ENCODE data around the gene CHURC1. TPM values are rescaled to one million over a fixed set of nuclear protein-coding genes. Genes with fewer than 3 reads are reported as not detected.

The CHURC1 gene
- total and polyA plus RNA-seq, 4 donors: 18.8 to 174 (median 34.6) TPM

GRCh38 chr14:64948612-64949210 is 34.5 kb downstream of the CHURC1 start:
- Histone ChIP-seq H3K36me3 (ENCODE audit: control insufficient read depth in 4 of 4, insufficient read depth in 3 of 4, low read depth in 1 of 4, low read length in 3 of 4) (peaks cover 0 to under 1% (median 0%) of the 10 kb centered on the region in 4 donors), H3K27me3 (ENCODE audit: control insufficient read depth in 4 of 4, insufficient read depth in 4 of 4, low read length in 3 of 4) (no peaks in the 10 kb centered on the region), H3K9me3 (ENCODE audit: control insufficient read depth in 4 of 4, low read length in 3 of 4) (no peaks in the 10 kb centered on the region), H3K4me1 (ENCODE audit: control insufficient read depth in 4 of 4, insufficient read depth in 4 of 4, low read length in 3 of 4) (peaks cover 18 to 32% (median 26%) of the 10 kb centered on the region in 4 donors), H3K27ac (ENCODE audit: low read depth in 1 of 2, low read length in 2 of 2) (peak overlapping the region; percentile 24 to 48), H3K9ac (ENCODE audit: low read depth in 1 of 2, low read length in 2 of 2) (no peak overlapping the region), H3K4me3 (ENCODE audit: low read depth in 1 of 3, low read length in 3 of 3) (no peak overlapping the region)
- TF ChIP-seq JUND (IDR thresholded peaks at IDR 0.05): no peak
- TF ChIP-seq TAF1 (conservative IDR thresholded peaks at IDR 0.05): peak; percentile 15
- 63% methylated on average over 8 of the region's 8 CpGs for WGBS
- DNase-seq (ENCODE audit: low spot score): no peak

- no peak overlapping the region for H3K9ac ChIP-seq (ENCODE audit: low read depth in 1 of 2, low read length in 2 of 2)
- H3K27me3 ChIP-seq (ENCODE audit: control insufficient read depth in 4 of 4, insufficient read depth in 4 of 4, low read length in 3 of 4): no peaks in the 10 kb centered on the region
- TF ChIP-seq RAD21 (IDR thresholded peaks at IDR 0.05): no peak
- TF ChIP-seq GABPA (IDR thresholded peaks at IDR 0.05 in 1 of 2, conservative IDR thresholded peaks at IDR 0.05 in 1 of 2): no peak
- TF ChIP-seq ZBTB33 (IDR thresholded peaks at IDR 0.05): no peak
- TF ChIP-seq JUND (IDR thresholded peaks at IDR 0.05): no peak
- no peak for TF ChIP-seq YY1 (IDR thresholded peaks at IDR 0.05)
- no peak for TF ChIP-seq MAX (IDR thresholded peaks at IDR 0.05)
- no peak for TF ChIP-seq EGR1 (IDR thresholded peaks at IDR 0.05; ENCODE audit: low read depth in 2 of 2)
- no peak for TF ChIP-seq TAF1 (conservative IDR thresholded peaks at IDR 0.05)
- no peak for TF ChIP-seq FOXA2 (IDR thresholded peaks at IDR 0.05)
- TF ChIP-seq FOXA1 (IDR thresholded peaks at IDR 0.05): no peak
- no peak for TF ChIP-seq HNF4A (conservative IDR thresholded peaks at IDR 0.05)
- TF ChIP-seq REST (IDR thresholded peaks at IDR 0.05): no peak
- TF ChIP-seq HNF4G (IDR thresholded peaks at IDR 0.05): no peak
- TF ChIP-seq RXRA (IDR thresholded peaks at IDR 0.05): no peak
- no peak overlapping the region for H3K4me3 ChIP-seq (ENCODE audit: low read depth in 1 of 3, low read length in 3 of 3)
- H3K27ac ChIP-seq (ENCODE audit: low read depth in 1 of 2, low read length in 2 of 2): no peak overlapping the region
- H3K9me3 ChIP-seq (ENCODE audit: control insufficient read depth in 4 of 4, low read length in 3 of 4): no peaks in the 10 kb centered on the region
- WGBS: 98% methylated on average over 8 of the region's 8 CpGs
- peaks cover 16 to 25% (median 21%) of the 10 kb centered on the region in 4 donors for H3K4me1 ChIP-seq (ENCODE audit: control insufficient read depth in 4 of 4, insufficient read depth in 4 of 4, low read length in 3 of 4)
- DNase-seq (ENCODE audit: low spot score): no peak
- peaks cover 0 to 2% (median 0%) of the 10 kb centered on the region in 4 donors for H3K36me3 ChIP-seq (ENCODE audit: control insufficient read depth in 4 of 4, insufficient read depth in 3 of 4, low read depth in 1 of 4, low read length in 3 of 4)
Observed at GRCh38 chr14:64950889-64951288, 36.6 kb downstream of the CHURC1 start.
